Mesothelial cell of epicardium (in vitro differentiated cells): ENCODE results near the gene EPN2. TPM values are rescaled to one million over a fixed set of nuclear protein-coding genes. Genes with fewer than 3 reads are reported as not detected.

Experiments used
- DNase-seq, 2 experiments: peaks; one replicate each; pipeline ENCODE4 v3.0.0; 2021; ENCODE audit warnings: low spot score in 2 of 2; ENCODE audit not compliant: unreplicated experiment in 2 of 2
- H3K27ac Mint-ChIP-seq: 2 replicates; pipeline ENCODE4 v1.8.0; 2021; ENCODE audit warnings: mixed read lengths
- H3K27me3 Mint-ChIP-seq: 2 replicates; pipeline ENCODE4 v1.8.0; 2021; ENCODE audit warnings: low read depth, mixed read lengths
- H3K36me3 Mint-ChIP-seq: 2 replicates; pipeline ENCODE4 v1.8.0; 2021; ENCODE audit warnings: mixed read lengths
- H3K4me1 Mint-ChIP-seq: 2 replicates; pipeline ENCODE4 v1.8.0; 2021; ENCODE audit warnings: mixed read lengths
- H3K4me3 Mint-ChIP-seq: 2 replicates; pipeline ENCODE4 v1.8.0; 2021; ENCODE audit warnings: mild to moderate bottlenecking, moderate library complexity, mixed read lengths
- H3K9me3 Mint-ChIP-seq: 2 replicates; pipeline ENCODE4 v1.8.0; 2021; ENCODE audit warnings: mixed read lengths
- total RNA-seq: library from RNA; stranded (reverse); gene quantifications from 3 replicates; pipeline ENCODE4 v1.2.1, GENCODE V29; 2021
- TF ChIP-seq, protein P1 (sequence below): fragments of 200-600 bp; sonication (generic); IDR thresholded peaks from one replicate; pipeline ENCODE4 v1.5.0; 2021; ENCODE audit warnings: antibody characterized with exemption; ENCODE audit not compliant: unreplicated experiment

Gene EPN2
- total RNA-seq, 1 donor from 2014 or later = 70.2 TPM

DNA sequence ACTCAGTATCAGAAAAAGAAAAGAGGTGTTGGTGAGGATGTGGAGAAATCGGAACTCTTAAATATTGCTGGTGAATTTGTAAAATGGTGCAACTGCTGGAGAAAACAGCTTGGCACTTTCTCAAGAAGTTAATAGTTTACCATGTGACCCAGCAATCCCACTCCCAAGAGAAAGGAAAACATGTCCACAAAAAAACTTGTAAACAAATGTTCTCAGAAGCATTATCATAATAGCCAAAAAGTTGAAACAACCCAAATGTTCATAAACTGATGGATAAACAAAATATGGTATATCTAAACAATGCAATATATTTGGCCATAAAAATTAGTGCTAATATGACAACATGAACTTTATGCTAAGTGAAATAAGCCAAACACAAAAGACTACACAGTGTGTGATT, 138.6 kb downstream of the EPN2 start:
- peaks cover 25% of the 10 kb centered on the region for H3K4me1 Mint-ChIP-seq
- no peaks in the 10 kb centered on the region for H3K27me3 Mint-ChIP-seq
- peaks cover 4% of the 10 kb centered on the region for H3K36me3 Mint-ChIP-seq
- no peaks in the 10 kb centered on the region for H3K9me3 Mint-ChIP-seq
- no peak for DNase-seq
- TF ChIP-seq, protein P1, sequence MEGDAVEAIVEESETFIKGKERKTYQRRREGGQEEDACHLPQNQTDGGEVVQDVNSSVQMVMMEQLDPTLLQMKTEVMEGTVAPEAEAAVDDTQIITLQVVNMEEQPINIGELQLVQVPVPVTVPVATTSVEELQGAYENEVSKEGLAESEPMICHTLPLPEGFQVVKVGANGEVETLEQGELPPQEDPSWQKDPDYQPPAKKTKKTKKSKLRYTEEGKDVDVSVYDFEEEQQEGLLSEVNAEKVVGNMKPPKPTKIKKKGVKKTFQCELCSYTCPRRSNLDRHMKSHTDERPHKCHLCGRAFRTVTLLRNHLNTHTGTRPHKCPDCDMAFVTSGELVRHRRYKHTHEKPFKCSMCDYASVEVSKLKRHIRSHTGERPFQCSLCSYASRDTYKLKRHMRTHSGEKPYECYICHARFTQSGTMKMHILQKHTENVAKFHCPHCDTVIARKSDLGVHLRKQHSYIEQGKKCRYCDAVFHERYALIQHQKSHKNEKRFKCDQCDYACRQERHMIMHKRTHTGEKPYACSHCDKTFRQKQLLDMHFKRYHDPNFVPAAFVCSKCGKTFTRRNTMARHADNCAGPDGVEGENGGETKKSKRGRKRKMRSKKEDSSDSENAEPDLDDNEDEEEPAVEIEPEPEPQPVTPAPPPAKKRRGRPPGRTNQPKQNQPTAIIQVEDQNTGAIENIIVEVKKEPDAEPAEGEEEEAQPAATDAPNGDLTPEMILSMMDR = no peak
- peak overlapping the region; percentile 41 for H3K27ac Mint-ChIP-seq
- H3K4me3 Mint-ChIP-seq = peak overlapping the region; percentile 44

DNA sequence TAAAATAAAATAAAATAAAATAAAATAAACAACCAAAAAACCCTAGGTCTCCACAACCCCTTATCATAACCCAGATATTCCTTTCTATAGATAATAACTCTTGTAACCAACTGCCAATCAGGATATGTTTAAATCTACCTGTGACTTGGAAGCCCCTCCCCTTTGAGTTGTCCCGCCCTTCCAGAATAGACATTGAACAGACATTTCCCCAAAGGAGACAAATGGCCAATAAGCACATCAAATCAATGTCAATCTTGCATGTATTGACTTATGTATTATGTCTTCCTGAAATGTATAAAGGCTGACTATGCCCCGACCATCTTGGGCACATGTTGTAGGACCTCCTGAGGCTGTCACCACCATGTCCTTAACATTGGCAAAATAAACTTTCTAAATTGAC, 139.6 kb downstream of the EPN2 start:
- DNase-seq = no peak
- peak overlapping the region; percentile 99 for H3K27ac Mint-ChIP-seq
- H3K4me3 Mint-ChIP-seq = peak overlapping the region; percentile 98
- no peaks in the 10 kb centered on the region for H3K27me3 Mint-ChIP-seq
- TF ChIP-seq, protein P1 = no peak
- H3K36me3 Mint-ChIP-seq = peaks cover 9% of the 10 kb centered on the region
- H3K4me1 Mint-ChIP-seq = peaks cover 26% of the 10 kb centered on the region
- H3K9me3 Mint-ChIP-seq = no peaks in the 10 kb centered on the region

DNA sequence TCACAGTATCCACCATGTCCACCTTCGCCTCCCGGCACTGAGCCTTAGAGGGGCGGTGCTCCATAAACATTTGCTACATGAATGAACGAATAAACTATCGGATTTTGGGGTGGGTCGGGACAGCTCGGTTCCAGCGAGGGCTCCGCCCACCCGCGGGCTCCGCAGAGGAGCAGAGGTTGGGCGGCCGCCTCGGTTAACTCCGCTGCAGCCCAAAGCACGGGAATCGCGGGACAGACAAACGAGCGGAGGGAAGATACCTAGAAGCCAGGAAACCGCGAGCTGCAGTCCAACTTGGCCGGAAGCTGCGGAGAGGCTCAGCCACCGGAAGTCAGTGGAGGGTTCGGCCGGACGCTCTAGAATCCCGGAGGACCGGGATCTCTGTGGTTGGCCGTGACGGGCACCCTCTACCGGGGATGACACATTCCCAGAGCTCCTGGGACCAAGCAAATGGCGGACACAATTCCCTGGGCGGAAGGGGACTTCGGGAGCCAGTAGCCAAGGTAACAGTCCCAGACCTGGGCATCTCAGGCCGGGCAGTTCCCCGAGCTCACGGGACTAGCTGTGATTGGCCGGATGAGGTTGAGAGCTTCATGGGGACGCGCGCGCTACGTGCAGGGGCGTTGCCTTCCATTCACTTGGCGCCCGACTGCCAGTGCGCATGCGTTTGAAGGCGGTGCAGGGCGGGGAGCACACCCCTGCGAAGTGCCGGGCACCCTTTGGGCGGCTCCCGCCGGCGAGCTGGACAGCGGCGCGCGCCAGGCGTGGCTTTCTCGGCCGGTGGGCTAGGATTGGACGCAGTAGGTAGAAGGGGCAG, 140.6 kb downstream of the EPN2 start:
- peak; percentile 98 for DNase-seq
- Mint-ChIP-seq H3K9me3 (no peaks in the 10 kb centered on the region), H3K36me3 (peaks cover 9% of the 10 kb centered on the region), H3K27ac (peak overlapping the region; percentile 99), H3K4me1 (peaks cover 26% of the 10 kb centered on the region), H3K4me3 (peak overlapping the region; percentile 98), H3K27me3 (no peaks in the 10 kb centered on the region)
- TF ChIP-seq, protein P1 = no peak

DNA sequence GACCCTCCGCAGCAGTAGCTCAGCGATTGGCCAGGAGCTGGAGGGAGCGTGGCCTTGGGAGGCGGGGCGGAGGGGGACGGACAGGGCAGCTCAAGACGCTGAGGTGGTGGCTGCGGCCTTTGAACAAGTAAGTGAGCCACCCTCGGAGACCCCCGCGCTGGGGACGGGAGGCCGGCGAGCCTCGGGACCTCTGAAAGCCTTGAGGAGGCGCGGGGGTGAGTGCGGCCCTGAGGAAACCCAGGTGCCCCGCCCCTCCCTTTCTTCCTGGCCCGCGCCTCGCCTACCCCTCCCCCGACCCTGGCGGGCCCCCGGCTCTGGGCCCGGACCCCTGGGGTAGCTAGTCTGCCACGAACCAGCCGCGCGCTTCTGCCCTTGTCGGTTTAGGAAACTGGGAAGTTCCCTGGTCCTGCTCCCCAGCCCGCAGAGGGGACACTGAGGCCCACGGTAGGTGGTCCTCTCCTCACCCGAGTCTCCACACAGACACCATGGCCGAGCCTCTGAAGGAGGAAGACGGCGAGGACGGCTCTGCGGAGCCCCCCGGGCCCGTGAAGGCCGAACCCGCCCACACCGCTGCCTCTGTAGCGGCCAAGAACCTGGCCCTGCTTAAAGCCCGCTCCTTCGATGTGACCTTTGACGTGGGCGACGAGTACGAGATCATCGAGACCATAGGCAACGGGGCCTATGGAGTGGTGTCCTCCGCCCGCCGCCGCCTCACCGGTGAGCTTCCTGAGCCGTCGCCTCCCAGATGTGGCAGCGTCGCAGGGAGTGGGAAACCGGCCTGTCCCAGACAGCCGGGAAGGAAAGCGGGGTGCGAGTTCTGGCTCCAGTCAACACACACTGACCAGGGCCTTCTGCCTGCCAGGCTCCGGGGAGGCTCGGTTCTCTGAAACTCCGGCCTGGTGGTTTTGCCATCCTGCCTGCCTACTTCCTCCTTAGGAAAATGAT, 141.5 kb downstream of the EPN2 start, which contains the start of gene MAPK7:
Gene MAPK7 (plus strand): TSS at position 83 of the 945 bp plus-strand sequence. CDS start 403 bp downstream, at position 486.
- Mint-ChIP-seq H3K9me3 (no peaks in the 10 kb centered on the region), H3K27me3 (no peaks in the 10 kb centered on the region), H3K4me1 (peaks cover 27% of the 10 kb centered on the region), H3K36me3 (peaks cover 10% of the 10 kb centered on the region), H3K4me3 (peak within 1 kb of the TSS; percentile 98), H3K27ac (peak within 1 kb of the TSS; percentile 99)
- no peak for DNase-seq
- TF ChIP-seq, protein P1 = no peak

DNA sequence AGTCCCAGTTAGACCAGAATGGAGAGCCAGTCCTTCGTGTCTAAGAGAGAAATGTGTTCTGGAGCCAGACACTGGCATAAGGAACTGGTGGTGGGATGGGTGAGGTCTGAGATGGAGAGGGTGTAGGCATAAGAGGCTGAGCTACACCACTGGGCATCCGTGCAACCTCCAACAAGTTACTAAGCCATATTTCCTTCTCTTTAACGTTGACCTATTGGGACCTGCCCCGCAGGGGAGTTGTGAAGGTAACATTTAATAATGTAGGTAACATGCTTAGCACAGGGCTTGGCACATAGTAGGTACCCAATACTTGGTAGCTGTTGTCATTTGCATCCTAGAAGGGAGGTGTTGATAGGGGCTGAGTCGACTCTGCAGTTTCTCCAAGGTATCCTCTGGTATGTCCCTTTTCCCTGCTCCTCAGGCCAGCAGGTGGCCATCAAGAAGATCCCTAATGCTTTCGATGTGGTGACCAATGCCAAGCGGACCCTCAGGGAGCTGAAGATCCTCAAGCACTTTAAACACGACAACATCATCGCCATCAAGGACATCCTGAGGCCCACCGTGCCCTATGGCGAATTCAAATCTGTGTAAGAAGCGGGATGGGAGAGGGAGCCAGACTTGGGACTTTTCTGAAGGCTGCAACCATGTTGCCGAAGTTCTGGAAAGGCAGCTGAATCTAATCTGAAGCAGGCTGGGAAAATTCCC, 142.3 kb downstream of the EPN2 start:
- Mint-ChIP-seq H3K27ac (peak overlapping the region; percentile 99), H3K4me3 (peak overlapping the region; percentile 98), H3K9me3 (no peaks in the 10 kb centered on the region), H3K4me1 (peaks cover 35% of the 10 kb centered on the region), H3K36me3 (peaks cover 15% of the 10 kb centered on the region), H3K27me3 (no peaks in the 10 kb centered on the region)
- TF ChIP-seq, protein P1 = no peak
- no peak for DNase-seq
